ENCODE data around the gene NSD2.

Gene NSD2

DNA sequence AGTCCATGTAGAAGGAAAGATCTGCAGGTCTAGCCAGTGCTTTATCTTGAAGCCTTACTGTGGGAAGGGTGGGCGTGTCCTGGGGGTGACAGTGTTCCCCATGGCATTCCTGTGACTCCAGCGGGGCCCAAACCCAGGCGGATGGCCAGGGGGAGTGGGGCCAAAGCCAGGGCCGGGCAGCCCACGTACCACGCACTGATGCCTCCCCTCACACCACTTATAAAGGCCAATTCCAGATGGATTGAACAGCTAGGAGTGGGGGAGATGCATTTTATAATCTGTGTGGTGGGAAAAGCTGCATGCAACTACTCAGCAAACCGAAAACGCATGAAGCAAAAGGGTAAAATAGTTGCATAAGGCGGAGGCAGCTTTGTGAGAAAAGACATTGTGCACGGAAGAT is 101.2 kb downstream of the NSD2 start:
- no peak for DNase-seq

DNA sequence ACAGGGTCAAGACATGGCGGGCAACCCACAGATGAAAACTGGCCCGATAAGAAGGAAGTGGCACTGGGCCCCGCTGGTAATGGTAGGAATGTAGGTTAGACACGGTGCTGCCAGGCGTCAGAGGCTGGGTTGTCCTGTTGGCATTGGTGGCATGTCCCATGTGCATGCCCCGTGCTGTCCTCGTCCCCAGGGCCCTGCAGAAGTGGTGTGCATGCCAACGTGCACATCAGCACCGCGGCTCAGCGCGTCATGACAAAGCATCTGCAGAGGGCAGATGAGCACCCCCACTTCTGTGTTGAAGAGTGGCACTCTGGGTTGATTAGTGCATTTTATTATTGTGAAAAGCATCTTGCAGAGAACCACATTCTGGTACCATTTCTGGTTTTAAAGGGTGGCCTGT is 102.0 kb downstream of the NSD2 start:
- no peak for DNase-seq

DNA sequence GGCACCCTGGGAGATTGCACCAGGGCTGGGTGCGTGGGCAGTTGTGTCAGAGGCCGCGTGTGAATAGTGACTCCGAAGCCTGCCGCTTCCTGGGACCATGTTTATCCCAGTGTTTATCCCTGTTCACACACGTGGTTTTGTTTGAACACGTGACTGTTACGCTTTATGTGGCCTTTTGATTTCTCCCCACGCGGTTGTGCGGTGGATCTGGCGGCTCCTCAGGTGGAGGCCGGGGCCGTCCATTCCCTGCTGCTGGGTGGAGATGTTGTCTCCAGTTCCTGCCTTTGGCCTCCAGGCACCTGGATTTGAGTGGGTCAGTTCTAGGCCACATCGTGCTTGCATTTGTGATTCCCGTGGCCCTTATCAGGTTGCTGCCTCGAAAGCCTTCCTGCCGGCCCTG is 102.5 kb downstream of the NSD2 start:
- no peak for DNase-seq

DNA sequence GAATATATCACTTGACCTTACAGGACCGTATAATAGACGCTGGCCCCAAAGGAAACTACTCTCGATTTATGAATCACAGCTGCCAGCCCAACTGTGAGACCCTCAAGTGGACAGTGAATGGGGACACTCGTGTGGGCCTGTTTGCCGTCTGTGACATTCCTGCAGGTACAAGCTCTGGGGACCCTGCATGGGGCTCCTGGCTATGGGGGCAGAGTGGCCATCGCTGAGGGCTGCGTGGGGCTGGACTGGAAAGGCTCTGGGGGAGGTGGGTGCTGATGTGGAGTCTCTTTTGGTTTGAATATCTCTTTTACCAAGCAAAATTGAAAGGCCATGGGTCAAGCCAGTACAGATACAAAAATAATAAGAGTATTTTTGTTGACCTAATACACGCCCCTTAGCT is 103.6 kb downstream of the NSD2 start:
- no peak for DNase-seq

DNA sequence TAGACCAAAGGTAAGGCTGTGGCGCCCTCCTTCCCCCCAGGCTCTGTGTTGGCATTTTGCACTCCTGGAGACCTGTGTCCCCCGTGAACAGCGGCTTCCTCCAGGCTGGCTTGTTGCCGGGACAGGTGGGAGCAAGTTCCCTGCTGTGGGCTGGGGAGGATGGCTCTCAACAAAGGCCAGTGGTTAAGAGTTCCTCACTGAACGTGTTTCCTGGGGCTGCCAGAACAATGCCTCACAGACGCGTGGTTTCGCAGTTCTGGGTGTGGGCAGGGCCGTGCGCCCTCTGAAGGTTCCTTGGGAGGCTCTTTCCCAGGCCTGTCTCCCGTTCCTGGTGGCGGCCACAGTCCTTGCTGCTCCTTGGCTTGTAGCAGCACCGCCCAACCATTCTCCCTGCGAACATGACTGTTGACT is 104.2 kb downstream of the NSD2 start:
- no peak for DNase-seq

DNA sequence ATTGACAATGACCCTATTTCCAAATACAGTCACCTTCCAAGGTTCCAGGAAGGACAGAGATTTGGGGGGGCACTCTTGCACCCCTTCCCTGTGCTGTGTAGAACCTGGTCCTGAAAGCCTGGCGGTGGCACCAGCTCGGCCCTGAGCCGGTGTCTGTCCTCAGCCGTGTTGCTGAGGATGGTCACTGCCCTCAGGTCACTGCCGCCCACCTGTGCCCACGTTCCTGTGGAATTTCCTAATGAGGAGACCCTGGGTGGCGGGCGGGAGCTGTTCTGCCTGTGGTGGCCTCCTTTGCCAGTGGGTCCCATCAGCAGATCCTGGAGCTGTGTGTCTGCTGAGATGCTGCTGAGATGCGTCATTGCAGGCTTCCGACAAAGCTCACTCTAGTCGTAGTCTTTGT is 104.7 kb downstream of the NSD2 start:
- peak in 1 of 2 experiments; percentile 10 for DNase-seq

DNA sequence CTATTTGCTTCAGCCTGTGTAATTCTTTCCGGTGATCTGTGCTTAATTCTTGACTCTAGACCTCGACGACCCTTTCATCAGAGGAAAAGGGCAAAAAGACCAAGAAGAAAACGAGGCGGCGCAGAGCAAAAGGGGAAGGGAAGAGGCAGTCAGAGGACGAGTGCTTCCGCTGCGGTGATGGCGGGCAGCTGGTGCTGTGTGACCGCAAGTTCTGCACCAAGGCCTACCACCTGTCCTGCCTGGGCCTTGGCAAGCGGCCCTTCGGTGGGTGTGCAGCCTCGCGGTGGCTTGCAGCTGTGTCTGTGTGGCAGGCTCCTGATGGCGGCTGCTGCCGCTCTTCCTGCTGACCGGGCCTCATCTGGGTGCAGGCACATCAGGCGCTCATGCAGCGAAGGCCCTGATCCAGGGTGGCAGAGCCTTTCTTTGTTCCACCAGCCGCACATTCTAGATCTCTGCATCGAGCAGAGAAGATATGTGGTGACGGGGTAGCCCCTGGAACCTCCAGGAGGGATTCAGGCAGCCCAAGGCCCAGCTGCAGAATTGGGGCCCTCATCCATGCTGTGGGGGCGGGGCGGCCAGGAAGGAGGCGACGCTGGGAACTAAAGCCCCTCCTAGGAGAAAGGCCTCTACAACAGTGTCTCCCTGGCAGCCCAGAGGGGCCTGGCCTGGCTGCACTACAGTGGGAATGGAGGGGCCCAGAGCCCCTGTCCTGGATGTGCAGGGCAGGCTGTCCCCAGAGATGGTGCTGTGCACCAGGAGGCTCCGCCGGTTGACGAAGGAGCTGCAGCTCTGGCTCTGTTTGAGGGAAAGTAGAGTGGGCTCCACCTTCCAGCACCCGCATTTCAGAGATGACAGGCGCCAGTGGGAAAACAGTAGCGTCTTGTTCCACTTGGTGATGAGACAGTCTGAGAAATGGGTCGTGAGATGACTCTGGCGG is 105.5 kb downstream of the NSD2 start:
- DNase-seq: no peak

DNA sequence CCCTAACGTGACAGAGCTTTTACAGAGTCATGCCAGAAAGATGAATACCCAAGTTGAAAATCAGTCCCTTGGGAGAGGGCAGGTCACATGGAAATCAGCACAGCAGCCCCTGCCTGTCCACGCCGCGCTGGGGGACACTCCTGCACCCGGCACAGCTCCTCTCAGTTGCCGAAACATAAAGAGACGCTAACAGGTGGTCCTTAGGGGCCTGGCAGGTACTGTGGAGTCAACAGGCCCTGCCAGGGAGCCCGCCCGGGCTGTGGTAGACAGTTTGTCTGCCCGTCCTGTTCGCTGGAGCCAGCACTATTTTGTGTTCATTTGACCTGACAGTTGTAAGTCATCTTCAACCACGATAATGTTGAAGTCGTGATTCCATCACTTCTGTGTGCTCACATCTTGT is 107.0 kb downstream of the NSD2 start:
- no peak for DNase-seq

DNA sequence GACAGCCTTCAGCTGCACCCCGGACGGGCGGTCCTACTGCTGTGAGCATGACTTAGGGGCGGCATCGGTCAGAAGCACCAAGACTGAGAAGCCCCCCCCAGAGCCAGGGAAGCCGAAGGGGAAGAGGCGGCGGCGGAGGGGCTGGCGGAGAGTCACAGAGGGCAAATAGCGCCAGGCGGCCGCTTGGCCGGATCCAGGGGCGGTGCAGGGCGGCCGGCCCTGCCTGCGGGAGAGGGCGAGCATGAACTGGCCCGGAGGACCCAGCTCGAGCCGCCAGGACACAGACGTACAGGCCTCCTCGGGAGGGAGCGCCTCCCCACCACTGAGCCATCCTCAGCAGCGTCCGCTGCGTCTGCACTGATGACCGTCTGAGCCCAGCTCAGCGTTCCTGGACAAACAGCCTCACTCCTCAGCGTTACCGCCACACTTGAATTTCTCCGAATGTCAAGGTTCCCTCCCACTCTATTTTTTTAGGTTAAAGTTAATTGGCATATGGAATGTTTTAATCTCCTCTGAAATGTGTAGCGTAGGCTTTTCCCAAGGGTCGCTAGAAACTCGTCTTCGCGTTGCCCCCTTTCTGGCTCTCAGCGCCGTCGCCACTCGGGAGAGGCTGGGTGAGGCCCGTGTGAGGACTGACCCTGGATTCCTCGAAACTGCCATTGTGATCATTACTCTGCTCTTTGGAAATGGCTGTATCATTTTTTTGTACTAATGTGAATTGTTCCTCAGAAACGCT is 107.7 kb downstream of the NSD2 start:
- DNase-seq: no peak

DNA sequence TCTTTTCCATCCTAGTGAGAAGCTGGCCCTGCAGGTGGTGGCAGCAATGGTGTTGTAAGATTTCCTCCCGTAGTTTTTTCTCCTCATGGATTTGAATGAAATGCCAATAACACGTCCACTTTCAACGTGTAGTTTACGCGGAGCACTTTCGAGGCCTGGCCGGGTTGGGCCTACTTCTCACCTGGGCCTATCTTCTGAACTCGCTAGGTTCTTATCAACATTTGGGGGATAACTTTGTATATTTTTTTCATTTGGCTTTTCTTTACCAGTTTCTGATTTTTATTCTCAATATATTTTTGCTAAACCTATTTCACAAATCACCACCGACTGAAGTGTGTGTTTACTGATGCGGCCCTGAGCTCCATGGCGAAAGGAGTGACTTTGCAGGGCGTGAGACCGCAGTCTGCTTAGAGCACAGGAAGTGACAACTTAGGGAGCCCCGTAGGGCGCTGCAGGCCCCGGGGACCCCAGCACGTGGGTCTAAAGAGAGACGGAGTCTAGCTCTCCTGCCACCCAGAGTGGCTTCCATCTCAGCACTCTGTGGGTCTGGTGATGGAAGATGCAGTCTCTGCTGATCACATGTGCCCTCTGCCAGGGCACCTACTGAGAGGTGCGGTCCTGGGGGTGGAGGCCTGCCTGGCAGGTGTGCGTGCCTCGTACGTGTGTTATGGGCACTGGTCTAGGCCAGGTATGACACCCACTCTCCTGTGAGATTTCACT is 108.4 kb downstream of the NSD2 start:
- DNase-seq: no peak

DNA sequence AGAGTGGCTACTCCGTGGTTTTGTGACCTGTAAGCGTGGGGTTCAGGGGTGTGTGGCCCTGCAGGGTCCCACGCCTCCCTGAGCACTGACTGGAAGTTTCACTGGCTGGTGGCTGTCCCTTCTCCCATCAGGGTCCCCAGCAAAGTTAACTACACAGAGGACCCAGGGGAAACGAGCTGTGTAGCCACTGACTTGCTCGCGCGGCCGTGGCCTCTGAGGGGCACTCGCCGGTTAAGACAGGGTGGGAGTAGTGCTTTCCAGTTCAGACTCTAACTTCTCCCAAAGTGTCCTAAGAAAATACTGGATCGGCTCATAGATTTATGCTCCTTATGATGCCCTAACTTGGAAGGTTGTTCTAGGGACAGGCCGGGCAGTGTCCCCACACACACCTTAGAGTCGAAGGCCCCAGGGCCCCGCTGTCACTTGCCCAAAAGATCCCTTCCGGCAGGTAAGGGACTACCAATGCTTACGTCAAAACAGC is 109.4 kb downstream of the NSD2 start:
- no peak for DNase-seq

DNA sequence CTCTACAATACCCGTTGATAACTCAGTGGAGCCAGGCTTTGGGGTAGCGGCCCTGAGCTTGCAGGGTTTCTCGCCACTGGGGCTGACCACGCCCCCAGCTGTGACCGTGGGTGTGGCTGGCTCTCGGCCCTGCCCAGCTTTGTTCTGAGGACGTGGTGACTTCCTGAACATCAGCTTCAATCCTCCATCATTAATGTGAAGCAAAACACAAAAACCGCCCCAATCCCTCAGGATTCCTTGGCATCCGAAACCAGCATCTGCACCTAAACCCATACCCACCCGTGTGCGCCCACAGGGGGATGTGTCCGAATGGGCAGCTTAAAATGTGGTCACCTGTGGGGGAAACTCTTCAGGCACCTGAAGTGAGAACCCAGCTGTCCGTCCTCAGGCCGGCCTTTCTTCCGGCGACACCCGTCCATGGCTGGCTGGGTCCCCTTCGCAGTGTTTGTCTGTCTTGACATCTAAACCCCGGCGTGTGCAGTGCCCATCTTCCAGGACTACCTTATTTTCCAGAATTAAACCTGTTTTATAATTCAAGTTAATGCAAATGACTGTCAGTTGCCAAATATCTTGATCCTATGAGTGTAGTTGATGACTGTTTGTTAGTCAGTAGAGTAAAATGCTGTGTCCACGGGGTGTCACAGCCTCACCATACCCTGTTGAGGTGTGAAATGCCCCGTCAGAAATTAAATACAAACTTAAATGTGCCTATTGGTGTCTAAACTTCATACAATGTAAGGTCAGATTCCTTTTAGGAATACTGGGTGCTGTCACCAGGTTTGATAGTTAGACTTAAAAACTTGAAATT is 110.3 kb downstream of the NSD2 start:
- DNase-seq: no peak

DNA sequence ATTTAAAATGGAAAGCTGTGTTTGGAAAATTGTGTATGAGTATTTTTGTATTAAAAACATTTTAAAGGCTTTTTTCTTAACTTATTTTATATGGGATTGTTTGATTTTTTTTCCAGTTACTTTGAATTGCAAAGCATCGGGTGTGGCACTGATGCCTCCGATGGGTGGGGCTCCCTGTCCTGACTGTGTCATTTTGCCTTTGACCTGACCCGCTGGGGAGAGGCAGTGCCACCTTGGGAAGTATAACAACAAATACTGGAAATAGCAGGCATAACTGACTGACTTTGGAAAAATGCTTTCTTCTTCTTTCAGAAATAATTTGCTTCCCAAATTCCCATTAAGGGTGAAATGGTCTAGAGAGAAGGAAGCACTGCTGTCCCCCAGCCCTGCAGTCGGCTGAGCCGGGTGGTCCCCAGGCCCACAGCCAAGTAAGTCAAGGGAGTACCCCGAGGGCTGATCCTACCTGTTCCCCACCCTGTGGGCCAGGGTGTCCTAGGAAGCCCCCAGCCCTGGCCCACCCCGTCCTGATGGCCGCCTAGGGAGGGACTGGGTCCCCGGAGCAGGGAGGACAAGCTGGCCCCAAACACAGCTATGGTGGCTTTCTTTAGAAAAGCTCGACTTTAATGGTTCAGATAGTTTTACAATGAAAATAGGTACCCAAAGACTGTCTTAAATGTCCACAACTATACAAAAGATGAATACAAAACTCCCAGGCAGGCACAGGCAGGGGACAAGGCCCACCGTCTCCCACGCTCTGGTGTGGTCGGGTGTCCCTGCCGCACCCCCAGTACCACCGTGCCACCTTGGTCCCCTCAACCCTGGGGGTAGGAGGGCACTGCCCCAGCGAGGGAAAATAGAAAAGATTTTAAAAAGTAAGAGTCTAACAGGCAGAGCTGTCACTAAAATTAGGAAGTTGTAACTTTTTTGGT is 111.2 kb downstream of the NSD2 start:
- DNase-seq: no peak

DNA sequence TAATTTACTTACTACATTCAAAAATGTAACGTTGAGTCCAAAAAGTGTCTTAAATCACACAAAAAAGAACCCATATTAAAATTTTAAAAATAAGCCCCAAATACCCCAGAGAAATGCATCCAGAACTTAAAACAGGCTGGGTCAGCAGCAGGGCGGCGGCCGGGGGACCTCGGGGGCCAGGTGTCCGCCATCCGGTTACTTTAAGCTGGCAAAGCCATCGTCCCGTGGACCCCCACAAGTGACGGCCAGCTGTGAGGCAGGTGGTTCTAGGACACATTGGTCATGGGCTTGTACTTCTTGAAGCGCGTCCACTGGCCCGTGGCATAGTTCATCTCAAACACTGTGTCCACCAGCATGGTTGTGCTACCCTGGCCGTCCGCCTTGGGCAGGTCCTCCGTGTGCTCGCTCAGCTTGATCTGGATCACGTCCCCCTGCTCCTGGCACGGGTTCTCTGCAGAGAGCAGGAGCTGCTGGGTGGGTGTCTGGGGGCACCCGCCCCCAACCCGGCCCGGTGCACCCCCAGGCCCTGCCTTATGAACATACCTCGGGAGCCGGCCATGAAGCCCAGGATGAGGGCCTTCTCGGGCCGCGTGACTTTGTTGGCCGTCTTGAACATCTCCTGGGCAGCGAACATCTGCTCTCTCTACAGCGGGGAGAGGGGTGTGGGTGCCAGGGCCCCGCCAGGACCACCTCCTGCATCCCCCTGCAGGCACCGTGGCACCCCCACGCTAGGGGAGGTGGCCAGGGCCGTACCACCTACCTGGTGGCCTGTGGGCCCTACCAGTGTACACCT is 112.1 kb downstream of the NSD2 start:
- no peak for DNase-seq

DNA sequence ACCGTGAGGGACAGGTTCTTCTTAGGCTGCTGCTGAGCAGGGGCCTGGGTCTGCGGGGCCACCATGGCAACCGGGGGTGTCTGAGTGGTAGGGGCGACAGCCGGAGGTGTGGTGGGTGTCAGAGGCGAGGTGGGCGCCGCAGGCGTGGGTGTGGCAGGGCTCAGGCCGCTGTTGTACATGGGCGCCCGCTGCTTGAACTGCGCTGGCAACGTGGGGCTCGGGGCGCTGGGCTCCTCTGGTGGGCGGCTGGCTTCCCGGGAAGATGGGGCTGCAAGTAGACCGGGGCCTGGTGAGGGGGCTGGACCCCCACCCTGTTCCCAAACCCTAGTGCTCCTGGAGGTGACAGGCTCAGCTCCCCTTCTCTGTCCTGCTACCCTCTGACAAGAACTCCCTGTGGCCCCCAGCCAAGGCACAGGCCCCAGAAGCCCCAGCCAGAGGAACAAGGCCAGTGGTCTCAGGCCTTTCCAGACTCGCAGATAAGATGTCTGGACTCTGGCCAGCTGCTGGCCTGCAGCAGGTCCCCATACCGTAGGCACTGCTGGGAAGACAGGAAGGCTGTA is 112.7 kb downstream of the NSD2 start:
- DNase-seq: no peak

DNA sequence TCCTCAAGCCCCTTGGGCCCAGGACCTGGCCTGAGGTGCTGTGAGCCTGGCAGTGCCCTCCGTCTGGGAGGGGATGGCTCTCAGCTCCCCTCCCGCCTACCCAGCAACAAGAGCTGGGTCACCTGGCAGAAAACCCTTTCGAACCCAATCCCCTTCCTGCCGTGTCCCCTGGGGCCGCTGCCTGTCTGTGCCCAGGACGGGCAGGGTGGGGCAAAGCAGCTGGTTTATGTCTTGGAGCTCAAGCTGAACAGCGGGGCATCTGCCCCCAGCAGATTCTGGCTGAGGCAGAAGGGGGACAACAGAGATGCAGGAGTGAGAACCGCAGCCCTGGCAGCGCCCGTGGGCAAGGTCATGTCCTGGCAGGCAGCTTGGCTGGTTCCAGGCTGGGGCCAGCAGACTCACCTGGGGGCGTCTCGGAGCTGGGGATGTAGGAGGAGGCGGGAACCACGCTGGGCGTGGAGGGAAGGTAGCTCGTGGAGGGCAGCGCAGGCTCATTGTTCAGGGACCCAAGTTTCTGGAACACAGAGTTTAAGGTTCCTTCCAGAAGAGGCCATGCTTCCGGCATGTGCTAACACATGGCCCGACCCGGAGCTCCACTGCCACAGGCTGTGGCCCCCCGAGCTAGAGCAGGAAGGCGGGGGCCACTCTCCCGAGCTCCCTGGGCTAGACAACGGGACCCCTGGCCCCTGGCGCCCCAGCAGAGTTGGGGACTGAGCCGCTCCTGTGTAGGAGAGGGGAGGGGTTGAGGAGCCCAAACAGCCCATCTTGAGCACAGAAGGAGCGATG is 113.4 kb downstream of the NSD2 start:
- DNase-seq: no peak

DNA sequence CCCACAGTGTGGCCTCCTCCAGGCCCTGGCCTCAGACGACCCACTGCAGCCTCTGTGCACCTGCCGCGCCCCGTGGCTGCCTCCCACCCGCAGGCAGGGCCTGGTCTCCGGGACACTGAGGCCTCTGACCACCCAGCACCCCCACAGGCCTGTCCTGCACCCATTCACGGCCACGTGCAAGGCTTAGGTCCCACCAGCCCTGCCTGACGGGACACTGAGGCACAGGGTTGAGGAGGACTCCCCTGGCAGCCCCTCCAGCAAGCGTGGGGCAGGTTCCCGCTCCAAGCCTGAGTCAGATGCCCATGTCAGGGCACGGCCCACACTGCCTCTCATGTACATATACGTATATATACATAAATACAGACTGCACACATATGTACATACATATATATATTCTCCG is 114.1 kb downstream of the NSD2 start:
- no peak for DNase-seq

DNA sequence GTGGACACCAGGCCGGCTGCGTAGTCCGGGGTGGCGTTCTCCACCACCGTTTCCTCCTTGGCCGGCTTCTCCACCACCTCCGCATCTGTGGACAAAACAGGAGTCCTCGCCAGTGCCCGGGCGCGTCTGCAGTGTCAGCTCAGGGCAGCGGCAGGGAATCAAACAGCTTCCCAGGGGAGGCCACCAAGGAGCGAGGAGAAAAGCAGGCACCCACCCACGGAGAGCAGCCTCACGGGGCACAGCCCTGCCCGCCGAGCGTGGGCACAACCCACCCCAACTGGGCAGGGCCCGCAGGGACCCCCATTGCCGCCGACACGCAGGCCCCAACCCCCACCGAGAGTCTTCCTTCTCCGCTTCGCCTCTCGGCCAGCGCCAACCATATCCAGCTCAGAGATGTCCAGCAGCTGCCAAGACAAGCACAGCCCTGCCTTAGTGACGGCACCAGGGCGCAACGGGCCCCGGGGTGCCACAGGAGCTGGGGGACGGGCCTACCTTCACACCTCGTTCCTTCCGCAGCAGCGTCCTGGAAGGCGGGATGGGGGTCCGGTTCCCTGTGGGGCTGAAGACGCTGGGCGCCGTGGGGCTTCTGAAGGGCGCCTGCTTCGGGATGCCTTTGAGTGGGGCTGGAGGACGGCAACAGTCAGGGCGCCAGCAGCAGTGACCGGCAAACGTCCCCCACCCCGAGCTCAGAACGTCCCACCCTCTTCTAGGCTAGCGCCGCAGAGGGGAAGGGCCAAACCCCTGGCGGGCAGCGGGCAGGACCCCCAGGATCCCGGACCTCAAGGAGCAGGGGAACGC is 114.8 kb downstream of the NSD2 start:
- DNase-seq: no peak
